ENCODE measurements around the gene CERS6.
"Not testable (repeated sequence)": the region's sequence is repeated elsewhere in the genome, so short reads cannot be mapped to it uniquely, and the experiment has no call there.

The CERS6 gene

DNA sequence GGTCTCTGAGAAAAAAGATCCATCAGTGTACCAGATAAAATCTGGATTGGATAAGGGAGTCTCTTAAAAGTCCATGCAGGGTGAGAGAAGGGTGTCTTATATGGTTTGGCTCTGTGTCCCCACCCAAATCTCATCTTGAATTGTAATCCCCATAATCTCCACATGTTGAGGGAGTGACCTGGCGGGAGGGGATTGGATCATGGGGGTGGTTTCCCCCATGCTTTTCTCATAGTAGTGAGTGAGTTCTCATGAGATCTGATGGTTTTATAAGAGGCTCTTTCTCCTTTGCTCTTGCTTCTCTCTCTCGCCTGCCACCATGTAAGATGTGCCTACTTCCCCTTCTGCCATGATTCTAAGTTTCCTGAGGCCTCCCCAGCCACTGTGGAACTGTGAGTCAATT lies 46.8 kb downstream of the CERS6 start:
- POLR2A ChIA-PET; H3K36me3 ChIP-seq (ENCODE audit: control insufficient read depth in 2 of 2, insufficient read depth in 1 of 2, low read length in 2 of 2); CTCF ChIA-PET; H3K4me3 ChIP-seq (ENCODE audit: low read depth, low read length); H3K27ac ChIP-seq (ENCODE audit: extremely low read depth, low read depth, low read length); H3K4me1 ChIP-seq (ENCODE audit: control insufficient read depth, insufficient read depth, low read length); H3K9me3 ChIP-seq (ENCODE audit: control insufficient read depth, insufficient read depth, low read depth, low read length): not testable (repeated sequence)
- TF ChIP-seq MZF1 (tag by site-specific recombination; IDR thresholded peaks at IDR 0.05; ENCODE audit: borderline replicate concordance), result peak; percentile 36; the same call in 1 of the 2 replicates

DNA sequence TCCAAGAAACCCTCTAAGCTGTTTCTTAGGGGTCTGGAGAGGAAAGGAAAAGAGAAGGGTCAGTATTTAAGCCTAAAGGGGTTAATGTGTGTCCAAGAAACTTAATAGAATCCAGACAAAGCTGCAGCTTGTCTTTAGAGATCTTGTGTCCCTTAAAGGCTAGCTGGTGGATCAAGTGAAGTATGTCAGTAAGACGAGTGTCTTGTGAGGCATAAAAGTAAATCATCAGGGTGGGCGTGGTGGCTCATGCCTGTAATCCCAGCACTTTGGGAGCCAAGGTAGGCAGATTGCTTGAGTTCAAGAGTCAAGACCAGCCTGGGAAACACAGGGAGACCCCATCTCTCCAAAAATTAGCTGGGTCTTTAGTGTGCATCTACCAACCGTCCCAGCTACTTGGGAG lies 47.8 kb downstream of the CERS6 start:
- TF ChIP-seq ZNF626 (tag by site-specific recombination; IDR thresholded peaks at IDR 0.05) (no peak), ZNF354C (tag by site-specific recombination; IDR thresholded peaks at IDR 0.05; ENCODE audit: borderline replicate concordance, low read depth) (no peak), GLIS1 (tag by site-specific recombination; IDR thresholded peaks at IDR 0.05) (no peak), ZNF423 (tag by site-specific recombination; IDR thresholded peaks at IDR 0.05) (no peak), ZNF544 (tag by site-specific recombination; IDR thresholded peaks at IDR 0.05) (no peak), ZXDB (tag by site-specific recombination; IDR thresholded peaks at IDR 0.05) (no peak), ZNF10 (tag by site-specific recombination; IDR thresholded peaks at IDR 0.05) (no peak), IKZF3 (tag by site-specific recombination; IDR thresholded peaks at IDR 0.05) (no peak), ZNF623 (tag by site-specific recombination; IDR thresholded peaks at IDR 0.05) (no peak), ZNF112 (tag by site-specific recombination; IDR thresholded peaks at IDR 0.05) (no peak), ZNF248 (tag by site-specific recombination; IDR thresholded peaks at IDR 0.05) (no peak), ZNF777 (tag by site-specific recombination; IDR thresholded peaks at IDR 0.05; ENCODE audit: borderline replicate concordance) (no peak), ZBTB8A (tag by site-specific recombination; IDR thresholded peaks at IDR 0.05) (no peak), SP7 (tag by site-specific recombination; IDR thresholded peaks at IDR 0.05) (no peak), HOXD13 (CRISPR knock-in tag; IDR thresholded peaks at IDR 0.05; ENCODE audit: borderline replicate concordance) (no peak), PRDM1 (tag by site-specific recombination; IDR thresholded peaks at IDR 0.05) (no peak)
- TF ChIP-seq, protein P1, sequence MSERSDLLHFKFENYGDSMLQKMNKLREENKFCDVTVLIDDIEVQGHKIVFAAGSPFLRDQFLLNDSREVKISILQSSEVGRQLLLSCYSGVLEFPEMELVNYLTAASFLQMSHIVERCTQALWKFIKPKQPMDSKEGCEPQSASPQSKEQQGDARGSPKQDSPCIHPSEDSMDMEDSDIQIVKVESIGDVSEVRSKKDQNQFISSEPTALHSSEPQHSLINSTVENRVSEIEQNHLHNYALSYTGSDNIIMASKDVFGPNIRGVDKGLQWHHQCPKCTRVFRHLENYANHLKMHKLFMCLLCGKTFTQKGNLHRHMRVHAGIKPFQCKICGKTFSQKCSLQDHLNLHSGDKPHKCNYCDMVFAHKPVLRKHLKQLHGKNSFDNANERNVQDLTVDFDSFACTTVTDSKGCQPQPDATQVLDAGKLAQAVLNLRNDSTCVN (tag by site-specific recombination; optimal IDR thresholded peaks at IDR 0.05), result no peak
- TF ChIP-seq, protein P2, sequence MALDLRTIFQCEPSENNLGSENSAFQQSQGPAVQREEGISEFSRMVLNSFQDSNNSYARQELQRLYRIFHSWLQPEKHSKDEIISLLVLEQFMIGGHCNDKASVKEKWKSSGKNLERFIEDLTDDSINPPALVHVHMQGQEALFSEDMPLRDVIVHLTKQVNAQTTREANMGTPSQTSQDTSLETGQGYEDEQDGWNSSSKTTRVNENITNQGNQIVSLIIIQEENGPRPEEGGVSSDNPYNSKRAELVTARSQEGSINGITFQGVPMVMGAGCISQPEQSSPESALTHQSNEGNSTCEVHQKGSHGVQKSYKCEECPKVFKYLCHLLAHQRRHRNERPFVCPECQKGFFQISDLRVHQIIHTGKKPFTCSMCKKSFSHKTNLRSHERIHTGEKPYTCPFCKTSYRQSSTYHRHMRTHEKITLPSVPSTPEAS (tag by site-specific recombination; IDR thresholded peaks at IDR 0.05), result no peak
- CTCF ChIA-PET, result interaction anchor here (0.6 kb wide), 1 partner anchor 10 kb away, joined by 5 read pairs; no protein-coding TSS in a partner anchor

DNA sequence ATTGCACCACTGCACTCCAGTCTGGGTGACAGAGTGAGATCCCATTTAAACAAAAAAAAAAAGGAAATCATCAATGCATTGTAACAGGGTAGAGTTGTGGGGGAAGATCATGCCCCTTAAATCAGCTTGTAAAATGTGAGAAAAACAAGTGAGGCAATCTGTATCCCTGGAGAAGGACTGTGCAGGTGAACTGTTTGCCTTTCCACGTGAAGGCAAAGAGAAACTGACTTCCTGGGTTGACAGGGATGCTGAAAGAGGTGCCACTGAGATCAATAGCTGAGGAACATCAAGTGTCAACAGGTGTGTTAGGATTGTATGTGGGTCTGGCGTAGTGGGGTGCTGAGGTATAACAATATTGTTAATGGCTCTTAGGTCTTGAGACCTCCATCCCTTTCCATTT lies 48.3 kb downstream of the CERS6 start:
- POLR2A ChIA-PET, result no interaction called here
- CTCF ChIA-PET, result no interaction called here
- no peak overlapping the region for H3K27ac ChIP-seq (ENCODE audit: extremely low read depth, low read depth, low read length)
- TF ChIP-seq, protein P3, sequence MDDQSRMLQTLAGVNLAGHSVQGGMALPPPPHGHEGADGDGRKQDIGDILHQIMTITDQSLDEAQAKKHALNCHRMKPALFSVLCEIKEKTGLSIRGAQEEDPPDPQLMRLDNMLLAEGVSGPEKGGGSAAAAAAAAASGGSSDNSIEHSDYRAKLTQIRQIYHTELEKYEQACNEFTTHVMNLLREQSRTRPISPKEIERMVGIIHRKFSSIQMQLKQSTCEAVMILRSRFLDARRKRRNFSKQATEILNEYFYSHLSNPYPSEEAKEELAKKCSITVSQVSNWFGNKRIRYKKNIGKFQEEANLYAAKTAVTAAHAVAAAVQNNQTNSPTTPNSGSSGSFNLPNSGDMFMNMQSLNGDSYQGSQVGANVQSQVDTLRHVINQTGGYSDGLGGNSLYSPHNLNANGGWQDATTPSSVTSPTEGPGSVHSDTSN (CRISPR knock-in tag; IDR thresholded peaks at IDR 0.05), result no peak
- peak; percentile 96 for TF ChIP-seq ZNF157 (tag by site-specific recombination; IDR thresholded peaks at IDR 0.05)
- no peaks in the 10 kb centered on the region for H3K4me1 ChIP-seq (ENCODE audit: control insufficient read depth, insufficient read depth, low read length)
- no peak overlapping the region for H3K4me3 ChIP-seq (ENCODE audit: low read depth, low read length)
- no peaks in the 10 kb centered on the region for H3K36me3 ChIP-seq (ENCODE audit: control insufficient read depth in 2 of 2, insufficient read depth in 1 of 2, low read length in 2 of 2)
- no peaks in the 10 kb centered on the region for H3K9me3 ChIP-seq (ENCODE audit: control insufficient read depth, insufficient read depth, low read depth, low read length)

More for the DNA sequence above, 47.8 kb downstream of the CERS6 start:
- Histone ChIP-seq H3K4me3 (ENCODE audit: low read depth, low read length) (no peak overlapping the region), H3K9me3 (ENCODE audit: control insufficient read depth, insufficient read depth, low read depth, low read length) (no peaks in the 10 kb centered on the region), H3K36me3 (ENCODE audit: control insufficient read depth in 2 of 2, insufficient read depth in 1 of 2, low read length in 2 of 2) (no peaks in the 10 kb centered on the region), H3K4me1 (ENCODE audit: control insufficient read depth, insufficient read depth, low read length) (no peaks in the 10 kb centered on the region), H3K27ac (ENCODE audit: extremely low read depth, low read depth, low read length) (no peak overlapping the region)
- POLR2A ChIA-PET, result no interaction called here
